Testis (tissue), 2 donors: ENCODE data around the gene EYS.

Experiments
- POLR2A ChIP-seq: fragments of 450-650 bp; IDR thresholded peaks from one replicate; pipeline ENCODE4 v1.6.1; 2017; ENCODE audit warnings: antibody characterized with exemption, mild to moderate bottlenecking, moderate library complexity
- TF ChIP-seq, protein P1 (sequence below), 3 experiments: fragments of 450-650 bp in 2 of 3; fragments of 200-600 bp in 1 of 3; sonication (generic) in 1 of 3; IDR thresholded peaks; one replicate each; pipeline ENCODE4 v1.5.1; 2016 to 2019; ENCODE audit warnings: antibody characterized with exemption in 3 of 3, mild to moderate bottlenecking in 2 of 3, moderate library complexity in 1 of 3

DNA sequence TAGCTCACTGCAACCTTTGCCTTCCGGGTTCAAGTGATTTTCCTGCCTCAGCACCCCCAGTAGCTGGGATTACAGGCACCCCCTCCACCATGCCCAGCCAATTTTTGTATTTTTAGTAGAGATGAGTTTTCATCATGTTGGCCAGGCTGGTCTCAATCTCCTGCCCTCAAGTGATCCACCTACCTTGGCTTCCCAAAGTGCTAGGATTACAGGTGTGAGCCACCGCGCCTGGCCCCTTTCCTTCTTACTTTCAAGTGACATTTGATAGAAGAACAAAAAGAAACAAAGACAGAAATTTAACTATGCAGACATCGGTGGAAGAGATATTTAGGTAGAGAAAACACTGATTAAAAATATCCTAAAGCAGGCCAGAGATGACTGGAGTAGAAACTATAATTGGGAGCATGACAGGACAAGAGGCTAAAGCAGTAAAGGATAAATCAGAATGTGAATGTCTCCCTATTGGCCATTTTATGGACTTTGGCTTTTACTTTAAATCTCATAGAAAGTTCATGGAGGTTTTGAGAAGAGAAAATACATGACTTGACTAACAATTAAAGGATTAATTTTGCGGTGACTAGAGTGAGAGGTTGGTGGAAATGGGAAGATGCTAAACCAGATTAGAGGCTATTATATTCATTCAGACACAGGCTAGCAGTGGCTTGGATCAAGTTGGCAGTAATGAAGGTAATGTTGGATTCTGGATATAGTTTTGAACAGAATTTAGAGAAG lies 2.2 kb upstream of the EYS start:
- TF ChIP-seq, protein P1, sequence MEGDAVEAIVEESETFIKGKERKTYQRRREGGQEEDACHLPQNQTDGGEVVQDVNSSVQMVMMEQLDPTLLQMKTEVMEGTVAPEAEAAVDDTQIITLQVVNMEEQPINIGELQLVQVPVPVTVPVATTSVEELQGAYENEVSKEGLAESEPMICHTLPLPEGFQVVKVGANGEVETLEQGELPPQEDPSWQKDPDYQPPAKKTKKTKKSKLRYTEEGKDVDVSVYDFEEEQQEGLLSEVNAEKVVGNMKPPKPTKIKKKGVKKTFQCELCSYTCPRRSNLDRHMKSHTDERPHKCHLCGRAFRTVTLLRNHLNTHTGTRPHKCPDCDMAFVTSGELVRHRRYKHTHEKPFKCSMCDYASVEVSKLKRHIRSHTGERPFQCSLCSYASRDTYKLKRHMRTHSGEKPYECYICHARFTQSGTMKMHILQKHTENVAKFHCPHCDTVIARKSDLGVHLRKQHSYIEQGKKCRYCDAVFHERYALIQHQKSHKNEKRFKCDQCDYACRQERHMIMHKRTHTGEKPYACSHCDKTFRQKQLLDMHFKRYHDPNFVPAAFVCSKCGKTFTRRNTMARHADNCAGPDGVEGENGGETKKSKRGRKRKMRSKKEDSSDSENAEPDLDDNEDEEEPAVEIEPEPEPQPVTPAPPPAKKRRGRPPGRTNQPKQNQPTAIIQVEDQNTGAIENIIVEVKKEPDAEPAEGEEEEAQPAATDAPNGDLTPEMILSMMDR (IDR thresholded peaks at IDR 0.05), result no peak
- no peak for TF ChIP-seq POLR2A
